NCI-H2227 (cell line): ENCODE results near the gene WDTC1.
A peak's percentile ranks its signal among the peaks of the same experiment; 100 is the strongest.

ENCODE experiments used
- DNase-seq: peaks from one replicate; lab custom pipeline; 2025; ENCODE audit not compliant: unreplicated experiment; lab: John Stamatoyannopoulos, UW

The WDTC1 gene

DNA sequence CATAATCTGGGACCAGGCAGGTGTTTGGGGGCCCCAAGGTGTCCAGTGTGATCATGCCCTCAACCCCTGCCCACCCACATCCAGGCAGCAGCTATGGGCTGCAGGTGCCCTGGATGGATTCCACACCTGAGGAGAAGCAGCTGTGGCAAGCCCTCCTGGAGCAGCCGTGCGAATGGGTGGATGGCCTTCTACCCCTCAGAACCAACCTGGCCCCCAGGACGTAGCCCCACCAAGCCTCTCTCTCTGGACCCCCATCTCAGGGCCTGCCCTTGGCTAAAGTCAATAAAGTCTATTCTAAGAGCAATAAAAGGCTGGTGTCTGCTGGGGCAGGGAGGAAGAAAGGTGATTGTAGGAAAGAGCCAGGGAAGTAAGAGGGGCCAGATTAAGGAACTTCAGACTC is 119.2 kb downstream of the WDTC1 start:
- no peak for DNase-seq

DNA sequence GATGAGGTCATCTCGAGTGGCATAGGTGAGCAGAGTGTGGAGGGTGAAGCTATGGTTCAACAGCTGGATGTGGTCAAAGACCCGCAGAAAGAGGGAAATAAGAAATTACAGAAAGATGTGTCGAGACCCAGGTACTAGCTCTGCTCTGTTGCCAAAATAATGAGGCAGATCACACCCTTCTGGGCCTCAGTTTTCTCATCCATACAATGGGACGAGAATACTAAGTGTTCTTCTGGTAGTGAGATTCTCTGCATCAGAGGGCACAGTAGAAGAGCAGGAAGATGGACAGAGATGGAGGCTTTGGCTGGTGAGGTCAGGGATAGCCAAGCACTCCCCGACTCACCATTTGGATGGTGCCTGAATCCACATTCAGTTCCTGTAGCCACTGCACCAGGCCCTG is 121.3 kb downstream of the WDTC1 start:
- DNase-seq = no peak

DNA sequence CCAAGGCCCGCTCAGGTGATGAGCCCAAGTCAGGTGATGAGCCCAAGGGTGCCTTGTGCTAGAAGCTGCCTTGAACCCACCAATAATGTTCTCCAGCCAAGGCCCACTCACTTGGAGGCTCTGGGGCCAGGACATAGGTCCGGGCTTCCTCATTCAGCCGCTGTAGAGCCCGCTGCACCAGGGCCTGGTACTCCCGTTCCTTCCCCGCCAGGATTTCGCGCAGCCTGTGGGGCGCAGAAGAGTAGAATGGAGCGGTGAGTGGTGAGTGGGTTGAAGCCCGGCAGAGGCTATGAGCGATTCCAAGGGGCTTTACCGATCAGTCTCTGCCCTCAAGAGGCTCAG is 121.8 kb downstream of the WDTC1 start:
- DNase-seq = no peak

DNA sequence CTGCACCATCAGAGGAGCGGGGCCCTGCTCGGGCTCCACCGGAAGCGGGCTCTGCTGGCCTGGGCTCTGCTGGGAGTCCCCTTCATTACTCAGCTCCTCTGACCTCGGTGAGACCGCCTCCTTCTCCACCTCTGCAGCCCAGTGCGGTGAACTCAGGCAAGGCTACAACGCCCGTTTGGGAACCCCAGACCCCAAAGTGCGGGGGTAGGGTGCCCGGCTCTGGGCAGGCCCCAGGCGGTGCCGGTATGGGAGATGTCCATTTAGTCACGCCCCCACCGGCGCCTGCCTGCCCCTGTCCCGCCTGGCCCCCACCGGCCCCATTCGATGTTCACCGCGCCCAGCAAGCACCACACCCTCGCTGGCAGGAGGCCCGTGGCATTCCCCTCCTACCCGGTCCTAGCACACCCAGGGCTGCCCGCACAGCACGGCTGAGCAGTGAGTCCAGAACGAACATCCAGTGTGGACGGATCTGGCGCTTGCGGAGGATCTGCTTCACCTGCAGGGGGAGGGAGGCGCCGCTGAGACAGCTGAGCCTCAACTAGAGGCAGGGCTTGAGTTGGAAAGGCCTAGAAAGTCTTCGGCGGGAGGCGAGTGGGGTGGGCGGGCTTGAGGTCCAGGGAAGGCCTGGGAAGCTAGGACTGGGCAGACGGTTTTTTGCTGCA is 122.3 kb downstream of the WDTC1 start:
- DNase-seq = no peak

DNA sequence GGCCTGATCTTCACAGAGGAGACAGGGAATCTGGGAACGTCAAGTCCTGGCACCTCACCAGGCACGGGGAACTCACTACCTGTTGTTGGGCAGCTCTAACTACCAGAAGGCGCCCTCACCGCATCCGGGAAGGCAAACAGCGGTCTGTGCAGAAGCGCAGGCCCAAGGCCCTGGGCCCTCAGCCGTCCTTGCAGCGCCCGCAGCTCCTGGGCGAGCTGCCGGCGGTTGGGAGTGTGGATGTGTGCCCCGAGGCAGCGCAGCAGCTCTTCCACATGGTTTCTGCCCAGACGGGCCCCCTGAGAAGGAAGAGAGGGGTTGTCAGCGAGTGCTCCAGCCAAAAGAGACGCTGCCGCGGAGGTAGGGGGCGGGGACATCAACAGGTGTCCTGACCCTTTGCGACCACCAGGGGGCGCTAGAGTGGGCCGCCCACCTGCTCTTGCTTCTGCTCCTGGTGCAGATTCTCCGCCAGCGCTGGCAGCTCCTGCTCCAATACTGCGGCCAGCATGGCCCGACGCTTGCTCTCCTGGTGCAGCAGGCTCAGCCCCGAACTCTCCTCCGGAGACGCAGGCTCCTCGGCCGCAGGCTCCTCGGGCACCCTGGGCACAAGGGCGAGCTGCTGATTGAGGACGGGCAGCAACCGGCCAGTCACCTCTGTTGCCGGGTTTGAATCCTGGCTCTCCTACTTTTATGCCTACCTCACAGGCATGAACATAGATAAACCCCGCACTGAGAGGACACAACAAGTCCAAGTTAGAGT is 123.0 kb downstream of the WDTC1 start:
- peak; percentile 25 for DNase-seq
